NCI-H2029 (cell line): ENCODE results near the gene PEX5L.

ENCODE experiments used
- DNase-seq: peaks from one replicate; lab custom pipeline; 2025; lab: John Stamatoyannopoulos, UW

PEX5L gene

GRCh38 chr3:179897231-179897630 lies 139.5 kb downstream of the PEX5L start:
- no peak for DNase-seq

- no peak for DNase-seq
These were observed 140.2 kb downstream of the PEX5L start for GRCh38 chr3:179896507-179896906.

- DNase-seq: no peak
These were observed 141.4 kb downstream of the PEX5L start for GRCh38 chr3:179895330-179895729.

GRCh38 chr3:179887295-179887943 lies 149.3 kb downstream of the PEX5L start:
- no peak for DNase-seq

DNA sequence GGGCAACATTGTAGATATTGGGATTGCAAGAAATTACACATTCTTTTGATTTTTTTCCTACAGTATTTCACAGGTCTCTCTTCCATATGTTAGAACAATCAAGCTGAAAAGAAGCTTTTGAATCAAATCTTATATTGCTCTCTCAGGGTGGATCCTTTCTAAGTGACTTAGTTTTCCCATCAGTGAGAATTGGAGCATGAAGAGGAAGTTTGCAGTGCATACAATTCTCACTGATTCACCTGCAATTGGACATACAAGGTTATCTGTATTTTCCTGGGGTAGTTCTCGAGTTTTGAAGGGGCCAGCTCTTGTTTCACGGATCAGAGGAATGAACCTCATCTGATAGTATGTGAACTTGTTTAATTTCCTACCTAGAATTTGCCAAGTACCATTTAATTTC lies 150.8 kb downstream of the PEX5L start:
- no peak for DNase-seq

DNA sequence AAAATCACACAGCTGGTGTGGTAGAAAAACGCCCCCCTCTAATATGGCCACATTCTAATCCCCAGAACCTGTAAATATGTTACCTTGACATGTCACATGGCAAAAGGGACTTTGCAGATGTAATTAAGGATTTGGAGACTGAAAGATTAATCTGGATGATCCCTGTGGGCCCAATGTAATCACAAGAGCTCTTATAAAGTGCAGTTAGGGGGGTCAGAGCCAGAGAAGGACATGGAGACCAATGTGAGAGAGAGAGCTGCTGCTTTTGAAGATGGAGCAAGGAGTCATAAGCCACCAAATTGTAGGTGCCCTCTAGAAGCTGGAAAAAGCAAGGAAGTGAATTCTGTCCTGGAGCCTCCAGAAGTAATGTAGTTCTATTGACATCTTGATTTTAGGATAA lies 152.6 kb downstream of the PEX5L start:
- no peak for DNase-seq

DNA sequence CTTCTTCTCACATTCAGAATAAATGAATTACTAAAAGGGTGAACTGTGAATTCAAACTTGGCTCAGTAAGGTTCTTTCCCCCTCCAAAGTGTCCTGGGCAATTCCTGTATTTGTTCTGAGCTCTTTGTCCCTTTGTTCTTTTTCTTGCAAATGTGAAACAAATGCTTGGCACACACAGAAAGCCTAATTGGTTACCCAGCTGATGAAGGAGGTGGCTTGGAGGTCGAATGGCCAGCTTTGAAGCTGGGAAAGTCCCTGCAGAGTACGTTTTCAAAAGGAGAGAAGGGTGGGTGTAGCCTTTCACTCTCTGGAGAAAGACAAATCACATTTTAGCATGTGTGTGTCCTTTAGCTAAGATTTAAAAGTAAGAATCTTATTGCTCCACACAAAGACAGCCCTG lies 154.4 kb downstream of the PEX5L start:
- no peak for DNase-seq

GRCh38 chr3:179881791-179882190 lies 154.9 kb downstream of the PEX5L start:
- DNase-seq: no peak

DNA sequence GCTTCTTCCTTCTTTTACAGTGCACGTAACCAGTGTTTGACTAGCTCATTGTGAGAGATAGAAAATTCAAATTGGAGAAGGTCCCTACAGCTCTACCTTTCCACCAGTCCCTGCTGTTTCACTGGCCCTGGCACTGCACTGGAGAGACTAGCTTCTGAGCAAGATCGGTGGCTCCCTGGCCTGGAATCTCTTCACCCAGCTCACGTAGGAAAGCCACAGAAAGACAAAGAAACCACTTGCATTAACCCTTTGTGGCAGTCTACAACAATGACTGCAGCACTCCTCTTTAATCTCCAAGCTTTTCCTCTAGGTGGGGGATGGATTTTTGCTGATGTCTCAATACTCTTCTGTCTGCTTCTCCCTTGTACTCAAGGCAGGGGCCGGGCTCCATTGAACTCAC lies 155.9 kb downstream of the PEX5L start:
- DNase-seq: no peak

- no peak for DNase-seq
These were observed 160.3 kb downstream of the PEX5L start for GRCh38 chr3:179876440-179876839.

DNA sequence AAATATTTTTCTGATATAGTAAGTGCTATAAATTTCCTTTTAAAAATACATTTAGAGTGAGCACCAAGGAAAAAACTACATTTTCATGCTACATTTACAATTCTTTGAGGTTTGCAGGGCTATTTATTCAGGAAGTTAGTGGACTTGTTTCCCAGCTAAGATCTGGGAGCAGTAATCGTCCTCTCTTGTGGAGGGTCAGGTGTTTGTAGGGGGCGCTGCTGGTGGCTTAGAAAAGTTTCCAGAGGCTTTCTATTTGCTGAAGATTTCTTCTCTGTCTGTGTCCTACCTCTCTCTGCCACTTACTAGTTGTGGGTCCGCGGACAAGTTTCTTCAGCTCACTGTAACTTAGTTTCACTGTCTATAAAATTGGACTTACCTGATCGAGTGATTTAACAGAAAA lies 163.9 kb downstream of the PEX5L start:
- DNase-seq: no peak

- DNase-seq: no peak
These were observed 165.0 kb downstream of the PEX5L start for GRCh38 chr3:179871782-179872181.

- no peak for DNase-seq
These were observed 168.0 kb downstream of the PEX5L start for GRCh38 chr3:179868715-179869114.

DNA sequence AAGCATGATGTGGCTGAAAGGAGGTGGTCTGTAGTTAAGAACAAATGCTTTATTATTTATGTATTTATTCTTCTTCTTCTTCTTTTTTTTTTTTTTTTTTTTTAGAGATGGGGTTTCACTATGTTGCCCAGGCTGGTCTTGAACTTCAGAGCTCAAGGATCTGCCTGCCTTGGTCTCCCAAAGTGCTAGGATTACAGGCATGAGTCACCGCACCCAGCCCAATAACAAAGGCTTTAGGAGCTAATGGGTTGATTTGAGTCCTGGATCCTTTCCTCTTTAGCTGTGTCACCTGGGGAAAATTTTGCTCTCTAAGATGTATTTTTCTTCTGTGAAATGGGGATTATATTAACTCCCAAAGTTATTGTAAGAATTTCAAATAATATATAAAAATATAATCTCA lies 168.8 kb downstream of the PEX5L start:
- DNase-seq: no peak

DNA sequence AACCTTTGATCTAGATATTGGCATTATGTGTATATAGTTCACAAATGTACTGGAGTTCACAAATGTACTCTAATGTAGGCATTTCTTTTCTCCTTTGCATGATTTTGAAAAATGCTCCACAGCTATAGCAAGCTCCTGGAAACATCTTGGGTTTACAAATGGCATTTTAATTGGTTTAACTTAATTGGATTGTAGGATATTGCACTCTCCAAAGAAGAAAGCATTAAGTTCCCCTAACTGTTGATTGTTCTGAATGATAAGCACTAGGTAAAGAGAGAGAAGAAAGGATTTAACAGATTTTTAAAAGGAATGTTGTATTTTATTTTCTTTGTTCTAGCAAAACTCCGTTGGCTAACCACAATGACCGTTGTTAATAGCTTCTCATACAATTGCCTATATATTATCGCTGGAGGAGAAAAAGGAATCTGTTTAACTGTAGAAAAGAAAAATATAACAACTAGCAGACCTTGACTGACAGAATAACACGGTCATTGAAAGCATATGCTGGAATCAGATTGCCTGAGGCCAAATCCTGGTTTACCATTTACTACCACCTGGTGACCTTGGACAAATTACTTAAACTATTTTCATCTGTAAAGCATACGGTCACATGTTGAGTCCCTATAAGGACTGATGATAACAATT lies 170.8 kb downstream of the PEX5L start:
- DNase-seq: no peak

- DNase-seq: no peak
These were observed 174.8 kb downstream of the PEX5L start for GRCh38 chr3:179861953-179862352.

DNA sequence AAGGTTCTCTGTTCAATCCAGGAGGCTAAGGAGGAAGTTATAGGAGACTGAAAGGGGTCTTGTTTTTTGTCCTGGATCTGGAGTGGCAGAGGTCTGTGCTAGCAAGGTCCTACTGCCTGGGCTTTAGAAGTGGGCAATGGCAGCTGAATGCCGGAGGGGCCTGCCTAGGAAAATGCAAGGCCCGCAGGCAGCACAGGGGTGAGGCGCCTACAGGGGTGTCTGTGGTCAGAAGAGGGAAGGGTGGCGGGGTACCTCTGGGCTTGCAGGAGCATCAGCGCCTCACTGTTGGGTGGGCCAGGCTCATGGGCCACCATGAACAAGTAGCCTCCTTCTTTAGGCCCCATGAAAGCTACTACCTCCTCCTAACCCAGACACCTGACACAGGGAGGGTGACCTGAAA lies 175.4 kb downstream of the PEX5L start:
- DNase-seq: no peak

- no peak for DNase-seq
These were observed 176.2 kb downstream of the PEX5L start for GRCh38 chr3:179860275-179861107.

GRCh38 chr3:179853176-179853575 lies 183.6 kb downstream of the PEX5L start:
- DNase-seq: no peak

DNA sequence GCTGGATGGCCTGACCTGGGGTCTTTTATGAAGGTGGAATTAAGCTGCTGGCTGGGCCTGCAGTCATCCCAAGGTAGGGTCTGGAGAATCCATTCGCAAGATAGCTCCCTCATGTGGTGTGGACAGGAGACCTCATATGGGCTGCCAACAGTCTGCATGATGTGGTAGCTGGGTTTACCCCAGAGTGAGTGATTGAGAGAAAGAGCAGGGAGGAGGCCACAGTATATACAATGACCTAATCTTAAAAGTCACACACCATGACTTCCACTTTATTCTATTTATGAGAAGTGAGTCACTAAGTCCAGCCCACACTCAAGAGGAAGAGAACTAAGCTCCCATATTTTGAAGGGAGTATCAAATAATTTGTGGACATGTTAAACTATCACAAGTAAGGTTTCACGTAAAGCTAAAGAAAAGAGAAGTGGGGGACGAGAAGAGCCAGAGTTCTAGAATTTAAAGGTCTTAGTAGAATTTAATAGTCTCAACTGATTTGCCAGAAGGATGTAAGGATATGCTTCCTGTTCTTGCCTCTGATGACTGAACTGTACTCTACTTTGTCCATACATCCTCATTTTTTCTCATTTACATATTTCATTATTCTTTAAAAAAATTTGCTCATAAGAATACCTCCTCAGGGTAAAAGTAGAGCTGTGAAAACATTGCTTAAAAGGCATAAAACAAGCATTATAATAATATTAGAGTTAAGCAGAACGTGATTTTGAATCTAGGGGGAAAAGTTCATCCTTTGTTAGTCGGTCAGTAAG lies 184.4 kb downstream of the PEX5L start:
- DNase-seq: no peak

DNA sequence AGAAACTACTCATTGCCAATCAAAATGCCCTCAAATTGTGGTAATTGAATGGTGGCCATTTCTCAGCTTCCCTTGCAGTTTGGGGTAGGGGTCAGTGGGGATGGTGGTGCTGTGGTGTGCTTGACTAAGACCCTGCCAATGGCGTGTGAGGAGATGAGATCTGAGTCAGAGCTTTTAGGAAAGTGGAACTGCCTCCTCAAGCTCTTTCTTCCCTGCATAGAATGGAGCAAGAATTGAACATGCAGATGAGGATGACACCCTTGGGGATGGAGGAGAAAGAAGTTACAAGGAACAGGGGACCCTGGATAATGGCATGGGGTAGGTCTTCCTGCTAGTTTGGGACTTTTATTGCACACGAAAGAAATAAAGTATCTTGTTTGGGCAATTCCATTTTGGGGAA lies 188.0 kb downstream of the PEX5L start:
- DNase-seq: no peak

DNA sequence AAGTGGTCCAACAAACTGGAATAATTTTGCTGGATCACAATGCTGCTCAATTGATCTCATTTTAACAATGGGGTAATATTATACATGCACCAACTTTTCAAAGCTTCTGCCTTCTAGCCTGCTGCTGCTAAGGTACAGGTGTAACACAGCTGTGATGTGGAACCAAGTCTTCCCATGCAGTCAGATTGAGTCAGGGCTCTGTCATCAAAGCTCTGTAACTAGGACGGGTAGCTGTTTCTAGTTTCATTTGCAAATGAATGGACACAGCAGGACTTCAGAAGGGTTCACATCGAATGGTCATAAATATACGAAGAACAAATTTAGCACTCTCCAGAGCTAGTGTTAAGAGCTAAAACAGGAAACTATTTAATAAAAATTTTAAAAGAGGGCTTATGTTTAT lies 194.7 kb downstream of the PEX5L start:
- DNase-seq: no peak
